Left ventricle myocardium inferior (tissue), 1 donor: ENCODE measurements around the gene RAD23A. TPM values are rescaled to one million over a fixed set of nuclear protein-coding genes. Genes with fewer than 3 reads are reported as not detected.

ENCODE experiments used
- DNase-seq: peaks from one replicate; pipeline ENCODE4 v3.0.0-alpha.2; 2020
- H3K27ac ChIP-seq: fragments of 200-600 bp; replicated peaks from 2 replicates; pipeline ENCODE4 v1.8.0; 2021
- H3K27me3 ChIP-seq: fragments of 200-600 bp; 2 replicates; pipeline ENCODE4 v1.8.0; 2021; ENCODE audit warnings: low read depth
- H3K36me3 ChIP-seq: fragments of 200-600 bp; 2 replicates; pipeline ENCODE4 v1.8.0; 2021
- H3K4me1 ChIP-seq: fragments of 200-600 bp; 2 replicates; pipeline ENCODE4 v1.8.0; 2021
- H3K4me3 ChIP-seq: fragments of 200-600 bp; 2 replicates; pipeline ENCODE4 v1.8.0; 2021; ENCODE audit warnings: mild to moderate bottlenecking, moderate library complexity
- H3K9me3 ChIP-seq: fragments of 200-600 bp; replicated peaks from 2 replicates; pipeline ENCODE4 v1.8.0; 2021
- CTCF ChIP-seq: fragments of 200-600 bp; IDR thresholded peaks from 2 replicates; pipeline ENCODE4 v1.8.0; 2021; ENCODE audit warnings: antibody characterized with exemption, mild to moderate bottlenecking, borderline replicate concordance
- intact Hi-C: fragments of 100-400 bp; cut with micrococcal nuclease; formaldehyde crosslinking; loops from one replicate; pipeline ENCODE4 v1.11.0; 2022
- total RNA-seq: library from RNA; stranded (reverse); fragmentation: NEBNext Ultra II Directional; extraction: Animal tissue kit (Norgen Biotek cat#: 25700); gene quantifications from one replicate; pipeline ENCODE4 v1.2.1, GENCODE V29; 2021
- donor health status: DM: no; HTN: yes; CAD: no; lungs with severe emphysema.

RAD23A gene
- total RNA-seq, 1 donor from 2014 or later: 150 TPM

- Histone ChIP-seq H3K9me3 (no peaks in the 10 kb centered on the region), H3K4me3 (no peak overlapping the region), H3K4me1 (peaks cover 28% of the 10 kb centered on the region), H3K36me3 (peaks cover 2% of the 10 kb centered on the region), H3K27me3 (no peaks in the 10 kb centered on the region), H3K27ac (no peak overlapping the region)
- TF ChIP-seq CTCF: no peak
- intact Hi-C loops: loop anchor here (10.0 kb wide), 1 partner anchor 71 kb away; no protein-coding TSS in a partner anchor
- DNase-seq: no peak
Observed at GRCh38 chr19:12993562-12993961, 47.9 kb downstream of the RAD23A start.

- DNase-seq: peak; percentile 81
Observed at GRCh38 chr19:12994701-12995595, 49.3 kb downstream of the RAD23A start, which contains the start of gene NFIX. TSS of gene NFIX (plus strand) at chr19:12995475. CDS start at chr19:12995838, 363 bp downstream.

GRCh38 chr19:12995596-12996405, 50.1 kb downstream of the RAD23A start:
- Histone ChIP-seq H3K36me3 (peaks cover 14% of the 10 kb centered on the region), H3K4me1 (peaks cover 47% of the 10 kb centered on the region), H3K9me3 (no peaks in the 10 kb centered on the region), H3K27me3 (no peaks in the 10 kb centered on the region), H3K27ac (peak overlapping the region; percentile 89), H3K4me3 (peak overlapping the region; percentile 85)
- no peak for DNase-seq
- TF ChIP-seq CTCF: no peak
- intact Hi-C loops: loop anchor here (10.0 kb wide), 1 partner anchor 69 kb away; no protein-coding TSS in a partner anchor

More at GRCh38 chr19:12994701-12995595, 49.3 kb downstream of the RAD23A start, which contains the start of gene NFIX:
- Histone ChIP-seq H3K4me1 (peaks cover 39% of the 10 kb centered on the region), H3K4me3 (peak within 1 kb of the TSS; percentile 85), H3K9me3 (no peaks in the 10 kb centered on the region), H3K36me3 (peaks cover 14% of the 10 kb centered on the region), H3K27me3 (no peaks in the 10 kb centered on the region), H3K27ac (peak within 1 kb of the TSS; percentile 89)
- TF ChIP-seq CTCF: no peak
- intact Hi-C loops: loop anchor here (10.0 kb wide), 1 partner anchor 70 kb away; no protein-coding TSS in a partner anchor

- Histone ChIP-seq H3K4me3 (peak overlapping the region; percentile 85), H3K27me3 (no peaks in the 10 kb centered on the region), H3K9me3 (no peaks in the 10 kb centered on the region), H3K36me3 (peaks cover 14% of the 10 kb centered on the region), H3K27ac (peak overlapping the region; percentile 89), H3K4me1 (peaks cover 55% of the 10 kb centered on the region)
- no peak for TF ChIP-seq CTCF
- no peak for DNase-seq
- intact Hi-C loops: loop anchor here (10.0 kb wide), 1 partner anchor 68 kb away; no protein-coding TSS in a partner anchor
Observed at GRCh38 chr19:12996406-12997094, 50.9 kb downstream of the RAD23A start.
